MV-4-11 (cell line): ENCODE measurements around the gene KRT39.

ENCODE experiments used
- DNase-seq: peaks from one replicate; lab custom pipeline; 2025; lab: John Stamatoyannopoulos, UW

Gene KRT39

DNA sequence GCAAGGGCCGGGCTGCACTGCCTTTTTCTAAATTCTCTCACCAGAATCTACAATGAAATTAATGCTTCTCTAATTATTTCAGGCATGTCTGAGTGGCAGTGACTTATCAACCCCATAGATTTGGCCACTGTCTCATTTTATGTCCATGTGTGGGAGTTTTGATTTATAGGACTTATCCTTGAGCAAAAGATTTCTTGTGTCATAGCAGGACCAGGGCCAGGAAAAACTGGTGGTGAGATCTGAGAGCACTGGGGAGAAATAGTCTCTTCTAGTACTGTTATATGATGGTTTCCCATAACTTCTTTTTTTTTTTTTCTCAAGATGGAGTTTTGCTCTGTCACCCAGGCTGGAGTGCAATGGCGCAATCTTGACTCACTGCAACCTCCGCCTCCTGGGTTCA is 27.8 kb downstream of the KRT39 start:
- DNase-seq, result no peak

DNA sequence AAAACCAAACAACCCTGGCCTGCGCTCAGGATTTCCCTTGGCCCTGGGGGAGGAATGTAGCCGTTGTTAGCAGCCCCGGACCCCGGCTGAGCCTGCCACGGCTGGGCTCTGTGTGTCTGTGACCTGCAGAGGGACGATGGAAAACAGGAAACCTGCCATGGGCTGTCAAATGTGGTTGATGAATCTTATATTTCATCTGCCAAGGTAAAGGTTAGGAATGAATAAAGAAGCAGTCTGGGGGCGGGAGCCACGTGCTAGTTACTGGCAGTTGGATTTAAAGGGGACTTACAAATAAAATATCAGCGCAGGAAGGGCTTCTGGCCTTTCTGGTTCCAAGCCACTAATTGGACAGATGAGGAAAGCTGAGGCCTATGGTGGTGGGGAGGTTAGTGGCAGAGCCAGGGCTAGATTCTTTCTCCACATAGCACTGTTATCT is 29.3 kb downstream of the KRT39 start, which contains the start of gene KRT23:
Gene KRT23, minus strand, starts transcription at position 263 of the 436 bp plus-strand sequence. CDS start 1,043 bp downstream, outside the sequence.
- DNase-seq, result no peak

DNA sequence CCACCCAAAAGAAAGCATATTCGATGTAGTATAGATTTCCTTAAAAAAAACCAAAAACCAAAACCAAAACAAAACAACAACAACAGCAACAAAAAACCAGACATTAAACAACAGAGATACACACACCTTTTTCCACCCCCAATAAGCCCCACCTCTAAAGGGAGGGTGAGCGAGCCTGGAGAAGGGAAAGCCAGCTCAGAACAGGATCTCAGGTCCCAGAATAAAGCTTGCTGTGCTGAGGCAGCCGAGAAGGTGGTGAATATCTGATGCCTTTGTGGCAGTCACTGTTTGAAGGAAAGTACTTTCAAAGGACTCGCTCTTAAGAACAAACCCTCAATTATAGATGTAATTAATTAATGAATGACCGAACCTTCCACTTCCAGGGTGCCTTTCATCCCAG is 29.8 kb downstream of the KRT39 start:
- DNase-seq, result no peak

DNA sequence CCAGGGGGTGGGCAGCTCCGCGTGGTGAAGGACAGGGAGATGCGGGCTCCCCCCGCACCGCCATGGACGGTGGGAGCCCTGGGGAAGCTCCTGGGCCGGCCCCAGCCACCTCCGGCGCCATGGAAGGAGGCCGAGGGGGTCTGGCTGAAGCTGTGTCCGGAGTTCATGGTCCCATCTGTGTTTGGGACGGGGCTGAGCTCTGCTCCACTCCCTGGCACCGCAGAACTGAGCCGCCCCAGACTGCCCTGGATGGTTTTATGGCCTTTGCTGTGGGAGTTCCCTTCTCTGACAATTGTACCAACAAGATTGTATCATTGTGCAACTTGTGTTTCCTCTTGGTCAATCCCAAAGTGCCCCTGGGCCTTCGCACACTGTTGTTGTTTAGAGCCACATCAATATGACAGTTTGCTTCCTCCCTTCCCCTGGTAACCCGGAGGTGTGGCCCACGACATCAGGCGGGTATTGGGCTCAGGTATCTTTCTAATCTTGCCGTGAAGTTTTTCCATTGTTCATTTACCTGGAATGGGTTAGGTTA is 30.2 kb downstream of the KRT39 start:
- DNase-seq, result peak; percentile 14

DNA sequence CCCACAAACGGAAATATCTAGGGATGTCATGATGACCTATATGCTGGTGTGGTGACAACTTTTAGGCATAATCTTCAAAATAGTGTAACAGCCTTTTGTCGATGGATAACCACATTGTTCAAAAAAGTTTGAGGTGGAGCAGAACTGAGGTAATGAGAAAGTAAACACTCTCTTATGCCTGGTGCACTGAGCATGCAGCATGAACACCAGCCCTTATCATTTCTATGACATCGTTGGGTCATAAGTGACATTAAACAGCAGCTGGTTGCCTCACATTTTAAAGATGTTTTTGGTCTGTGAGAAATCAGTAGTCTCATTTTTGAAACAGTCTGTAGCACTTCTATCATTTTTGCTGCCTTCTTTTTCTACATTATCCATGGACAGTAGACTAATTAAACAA is 31.1 kb downstream of the KRT39 start:
- DNase-seq, result no peak

DNA sequence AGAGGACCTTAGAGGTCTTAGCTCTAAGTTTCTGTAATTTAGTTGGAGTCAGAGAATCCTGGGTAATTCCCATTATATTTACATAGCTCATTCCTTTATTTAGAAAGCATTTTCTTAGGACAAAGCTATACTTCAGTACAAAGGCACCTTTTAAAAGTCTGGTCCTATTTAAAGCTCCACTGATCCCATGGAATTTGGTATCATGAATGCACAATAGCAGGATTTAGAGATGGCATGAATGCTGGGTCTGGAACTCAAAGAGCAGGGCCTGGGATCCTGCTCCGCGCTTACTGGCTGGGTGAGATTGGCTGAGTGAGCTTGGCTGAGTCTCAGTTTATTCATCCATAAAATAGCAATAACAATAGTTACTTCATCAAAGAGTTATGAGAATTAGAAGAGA is 34.1 kb downstream of the KRT39 start:
- DNase-seq, result no peak

DNA sequence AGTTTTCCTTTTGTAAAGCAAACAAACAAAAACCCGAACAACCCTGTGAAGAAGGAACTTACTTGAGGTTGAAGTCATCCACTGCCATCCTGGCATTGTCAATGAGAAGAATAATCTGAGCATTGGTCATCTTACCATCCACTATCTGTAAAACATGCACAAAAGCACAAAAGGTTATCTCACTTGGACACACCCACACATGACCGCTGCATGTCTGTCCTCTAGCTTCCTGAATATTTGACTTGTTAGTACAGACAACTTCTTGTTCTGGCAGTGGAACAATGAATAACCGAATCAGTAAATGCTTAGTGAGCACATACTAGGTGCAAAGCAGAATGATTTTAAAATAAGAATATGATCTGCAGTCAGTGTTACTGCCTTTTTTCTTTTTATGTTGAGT is 35.4 kb downstream of the KRT39 start:
- no peak for DNase-seq

DNA sequence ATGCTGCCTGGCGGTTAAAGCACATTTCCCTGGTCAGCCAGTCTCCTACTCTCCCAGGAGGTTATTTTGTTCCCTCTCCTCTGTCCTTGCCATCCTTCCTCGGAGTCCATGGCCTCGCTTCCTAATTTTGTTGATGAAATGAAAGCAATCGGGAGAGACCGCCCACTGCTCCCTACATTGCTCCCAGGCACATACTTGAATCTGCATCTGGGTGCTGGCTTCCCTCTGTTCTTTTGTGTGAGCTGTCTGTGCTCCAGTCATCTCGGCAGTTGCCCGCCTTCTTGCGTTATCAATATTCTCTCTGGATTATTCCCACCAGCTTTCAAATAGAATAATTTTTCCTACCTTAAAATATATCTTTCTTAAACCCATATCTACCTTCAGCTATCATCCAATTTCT is 40.4 kb downstream of the KRT39 start:
- no peak for DNase-seq

DNA sequence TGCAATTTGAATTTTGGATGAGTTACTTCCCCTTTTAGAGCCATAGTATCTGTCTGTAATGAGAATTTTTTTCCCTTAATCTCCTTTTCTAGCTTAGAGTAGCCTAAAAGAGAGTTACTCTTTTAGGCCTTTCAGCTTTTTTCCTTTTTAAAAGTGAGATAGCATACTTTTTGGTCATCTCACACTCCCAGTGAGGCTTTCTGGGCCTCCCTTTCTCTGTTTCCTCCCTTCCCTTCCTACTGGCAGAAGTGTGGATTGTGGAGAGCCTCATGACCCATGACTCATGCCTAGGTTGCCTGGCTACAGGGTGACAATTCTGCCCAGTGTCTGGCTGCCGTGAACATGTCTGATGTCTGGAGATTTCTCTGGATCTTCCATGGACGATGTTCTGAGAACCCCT is 44.5 kb downstream of the KRT39 start:
- DNase-seq, result peak; percentile 80

DNA sequence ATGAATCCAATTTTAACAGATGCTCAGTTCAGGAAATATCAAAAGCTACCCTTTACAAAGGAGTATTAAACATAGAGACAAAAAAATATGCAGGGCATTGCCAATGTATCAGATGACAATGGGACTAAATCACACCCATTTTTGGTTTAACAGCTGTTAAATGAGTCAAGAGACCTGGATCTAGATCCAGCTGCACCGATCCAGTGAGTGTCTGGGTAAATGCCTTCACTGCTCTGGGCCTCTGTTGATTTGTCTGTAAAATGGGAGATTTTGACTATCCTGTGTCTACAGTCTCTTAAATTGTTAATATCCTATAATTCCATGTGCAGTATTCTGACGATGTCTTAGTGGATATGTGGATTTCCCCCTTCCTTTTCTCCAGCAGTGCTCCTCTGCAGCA is 45.7 kb downstream of the KRT39 start:
- DNase-seq, result no peak

DNA sequence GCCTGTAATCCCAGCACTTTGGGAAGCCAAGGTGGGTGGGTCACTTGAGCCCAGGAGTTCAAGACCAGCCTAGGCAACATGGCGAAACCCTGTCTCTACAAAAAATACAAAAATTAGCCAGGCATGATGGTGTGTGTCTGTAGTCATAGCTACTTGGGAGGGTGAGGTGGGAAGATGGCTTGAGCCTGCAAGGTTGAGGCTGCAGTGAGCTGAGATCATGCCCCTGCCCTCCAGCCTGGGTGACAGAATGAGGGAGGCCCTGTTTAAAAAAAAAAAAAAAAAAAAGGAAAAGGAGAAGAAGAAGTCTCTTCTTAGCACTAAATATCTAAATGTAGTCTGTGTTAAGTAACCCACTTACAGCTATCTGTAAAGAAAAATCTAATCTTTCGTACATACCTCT is 49.6 kb downstream of the KRT39 start:
- DNase-seq, result peak; percentile 12

DNA sequence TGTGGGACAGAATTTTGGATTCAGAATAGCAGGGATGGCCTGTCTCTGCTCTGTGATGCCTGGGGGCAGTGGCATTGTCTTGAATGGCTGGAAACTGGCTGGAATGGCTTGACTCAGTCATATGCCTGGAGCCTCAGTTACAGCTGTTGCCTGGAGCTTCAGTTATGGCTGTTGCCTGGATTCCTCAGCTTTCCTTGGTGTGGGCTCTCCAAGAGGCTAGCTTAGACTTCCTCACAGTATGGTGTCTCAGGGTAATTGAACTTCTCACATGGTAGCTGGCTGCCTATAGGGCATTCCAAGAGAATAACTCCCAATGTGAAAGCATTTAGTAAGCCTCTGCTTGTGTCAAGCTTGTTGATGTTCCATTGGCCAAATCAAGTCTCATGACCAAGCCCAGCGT is 50.4 kb downstream of the KRT39 start:
- no peak for DNase-seq

DNA sequence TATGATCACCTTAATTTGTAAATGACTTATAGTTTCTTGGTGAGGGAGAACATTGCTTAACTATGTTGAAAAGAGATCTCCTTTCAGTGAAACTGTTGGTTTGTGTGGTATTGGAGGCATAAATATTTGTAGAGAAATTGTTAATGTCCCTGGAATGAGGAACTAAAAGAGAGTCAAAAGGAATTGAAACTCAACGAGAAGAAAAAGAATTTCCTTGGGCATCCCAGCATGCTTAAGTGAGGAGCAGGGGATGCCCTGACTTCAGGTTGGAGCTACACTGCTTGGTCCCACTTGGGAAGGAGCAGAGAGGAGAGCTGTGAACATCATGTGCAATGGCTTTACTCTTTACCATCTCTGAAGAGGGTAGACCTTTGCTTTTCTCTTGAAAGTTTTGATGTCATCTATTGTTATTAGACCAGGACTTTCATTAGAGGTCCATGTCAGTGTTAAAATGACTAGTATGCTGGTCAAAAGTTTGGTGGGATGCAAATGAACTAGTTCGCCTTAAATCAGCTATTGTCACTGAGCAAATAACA is 51.0 kb downstream of the KRT39 start:
- DNase-seq, result peak; percentile 91

DNA sequence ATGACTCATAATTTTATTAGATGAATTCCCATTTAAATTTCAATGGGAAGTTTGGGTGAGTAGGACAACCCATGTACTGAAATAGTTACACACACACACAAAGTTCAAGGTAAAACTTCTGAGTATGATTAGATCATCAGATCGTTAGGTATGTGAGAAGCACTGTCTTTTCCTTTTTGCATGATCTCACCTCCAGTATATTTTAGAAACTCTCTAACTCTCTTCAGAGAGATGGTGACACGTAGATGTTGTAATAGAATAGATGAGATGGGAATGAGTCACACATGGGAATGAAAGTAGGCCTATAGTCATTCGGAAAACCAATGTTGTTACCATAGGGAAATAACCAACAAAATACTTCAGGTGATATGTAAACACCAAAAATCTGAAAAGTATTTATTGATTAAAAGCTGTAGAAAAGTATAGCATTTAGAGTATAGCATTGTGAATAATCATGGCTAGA is 51.5 kb downstream of the KRT39 start:
- DNase-seq, result peak; percentile 69

DNA sequence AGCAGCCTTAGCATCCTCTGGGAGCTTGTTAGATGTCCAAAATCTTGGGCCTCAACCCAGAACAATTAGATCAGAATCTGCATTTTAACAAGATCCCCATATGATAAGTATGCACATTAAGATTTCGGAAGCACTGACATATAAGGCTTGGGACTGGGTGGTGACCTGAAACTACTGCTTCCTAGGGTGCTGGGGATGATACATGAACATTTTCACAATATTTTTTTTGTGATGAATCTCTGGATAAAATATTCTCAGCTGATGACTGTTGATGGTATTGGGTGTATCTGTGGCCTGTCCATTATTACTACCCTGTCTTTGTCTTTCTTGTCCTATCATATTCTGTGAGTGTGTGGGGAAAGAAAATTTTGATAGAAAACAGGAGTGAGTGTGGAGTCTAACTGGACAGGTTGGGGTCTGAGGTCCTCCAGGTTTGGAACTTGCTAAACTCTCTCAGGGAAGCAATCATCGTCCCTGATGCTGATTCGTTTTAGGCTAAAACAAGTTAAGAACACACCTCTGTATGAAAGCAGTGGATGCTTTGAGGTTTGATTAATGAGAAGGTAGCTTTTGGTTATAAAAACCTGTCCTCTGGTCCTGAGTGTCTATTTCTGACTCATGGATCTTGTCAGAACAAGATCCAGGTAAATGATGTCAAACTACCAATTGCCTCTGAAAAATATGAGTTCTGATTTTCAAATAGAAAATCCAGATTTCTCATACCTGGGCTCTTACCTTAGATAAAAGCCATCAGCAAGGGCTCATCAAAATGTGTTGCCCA is 52.5 kb downstream of the KRT39 start:
- no peak for DNase-seq

DNA sequence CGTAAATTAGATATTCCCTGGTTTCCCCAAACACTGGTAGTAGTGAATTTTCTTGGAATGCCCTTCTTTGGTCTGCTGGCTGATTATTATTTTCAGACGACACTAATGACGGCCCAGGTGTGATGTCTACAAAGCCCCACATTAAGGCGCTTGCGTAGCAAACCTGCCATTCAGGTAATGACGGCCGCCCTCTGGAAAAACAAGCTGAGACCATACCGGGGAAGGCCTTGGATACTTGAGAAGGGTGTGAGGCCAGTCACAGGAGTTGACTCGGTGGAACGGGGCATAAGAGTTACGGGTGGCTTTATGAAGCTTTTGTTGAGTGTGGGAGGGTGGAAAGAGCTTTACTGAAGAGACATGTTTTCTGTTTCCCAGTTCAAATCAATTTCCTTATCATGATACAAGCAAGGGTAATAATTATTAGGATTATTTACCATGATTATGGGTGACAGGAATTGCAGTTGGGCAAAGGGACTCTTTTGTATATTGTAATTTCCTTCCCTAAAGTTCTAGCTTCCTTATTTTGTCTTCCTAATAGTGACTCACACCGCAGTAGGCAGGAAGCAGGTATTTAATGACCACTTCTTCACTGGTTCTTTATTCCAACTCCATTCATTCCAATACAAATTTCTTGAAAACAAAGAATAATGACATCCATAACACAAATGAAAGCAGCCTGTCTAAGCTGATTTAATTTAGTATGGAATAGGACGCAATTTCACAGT is 54.1 kb downstream of the KRT39 start:
- DNase-seq, result peak; percentile 11

DNA sequence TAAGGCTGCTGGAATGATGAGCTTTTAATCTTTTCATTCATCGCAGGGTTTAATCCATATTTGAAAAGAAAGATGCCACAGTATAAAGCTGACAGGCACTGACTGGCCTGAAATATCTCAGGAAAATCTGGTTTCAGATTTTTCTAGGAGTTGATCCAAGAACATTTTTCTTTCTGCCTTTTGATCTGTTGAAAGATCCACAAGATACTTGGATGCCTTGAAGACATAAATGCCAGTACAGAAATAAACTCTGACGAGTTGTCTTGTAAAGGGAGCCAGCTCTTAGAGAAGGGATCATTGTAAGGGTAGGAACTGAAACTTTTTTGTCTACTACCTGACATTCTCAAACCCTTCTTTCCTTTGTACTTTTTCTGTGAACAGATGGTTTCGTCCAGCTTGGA is 56.3 kb downstream of the KRT39 start:
- DNase-seq, result no peak

DNA sequence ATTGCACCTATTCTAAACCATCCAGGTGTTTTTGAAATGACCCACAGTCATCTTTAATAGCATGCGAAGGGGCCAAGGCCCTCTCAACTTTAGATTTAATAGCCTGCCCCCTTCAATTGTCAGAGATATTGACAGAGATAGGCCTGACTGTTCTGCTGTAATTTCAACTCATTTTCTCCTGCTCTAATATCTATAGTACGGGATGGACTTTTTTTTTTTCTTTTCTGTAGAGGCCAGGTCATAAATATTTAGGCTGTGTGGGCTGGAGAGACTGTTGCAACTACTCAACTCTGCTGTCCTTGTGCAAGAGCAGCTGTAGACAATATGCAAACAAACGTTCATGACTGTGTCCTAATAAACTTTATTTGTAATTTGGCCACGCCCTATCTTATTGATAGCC is 57.0 kb downstream of the KRT39 start:
- DNase-seq, result peak; percentile 27

DNA sequence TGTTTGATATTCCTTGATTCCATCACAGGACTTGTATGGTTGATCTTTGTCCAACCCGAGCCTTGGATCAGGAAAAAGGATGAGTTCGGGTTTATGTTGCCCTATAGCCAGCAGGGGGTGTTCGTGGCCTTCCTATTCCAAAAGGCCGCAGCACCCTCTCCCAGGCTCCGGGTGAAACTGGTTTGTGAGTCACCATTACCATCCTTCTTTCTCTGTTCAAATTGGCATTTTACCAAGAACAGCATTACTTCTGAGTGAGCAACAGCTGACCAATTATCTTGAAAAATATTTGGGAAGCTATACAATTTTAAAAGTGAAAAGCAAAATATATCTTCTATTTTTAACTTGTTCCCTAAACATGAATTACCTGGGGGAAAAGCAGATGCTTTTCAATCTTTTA is 57.4 kb downstream of the KRT39 start:
- peak; percentile 86 for DNase-seq
